NT2/D1 (cell line): ENCODE results near the gene ZFPL1.

Experiments used
- DNase-seq: peaks from one replicate; pipeline ENCODE4 v3.0.0-alpha.2; 2011; ENCODE audit warnings: low read depth, low spot score
- H3K27me3 ChIP-seq: 2 replicates; pipeline ENCODE4 v1.6.0; 2011; ENCODE audit warnings: mild to moderate bottlenecking; ENCODE audit not compliant: insufficient read length, insufficient read depth
- H3K36me3 ChIP-seq: 2 replicates; pipeline ENCODE4 v1.6.1; 2011; ENCODE audit warnings: mild to moderate bottlenecking, low read length, mixed read lengths; ENCODE audit not compliant: insufficient read depth, insufficient read length
- H3K4me1 ChIP-seq: 2 replicates; pipeline ENCODE4 v1.5.1; 2011; ENCODE audit not compliant: insufficient read depth, insufficient read length
- H3K4me3 ChIP-seq: 2 replicates; pipeline ENCODE4 v1.5.1; 2011; ENCODE audit warnings: low read depth; ENCODE audit not compliant: insufficient read length
- H3K9ac ChIP-seq: 2 replicates; pipeline ENCODE4 v1.6.0; 2011; ENCODE audit warnings: low read depth; ENCODE audit not compliant: insufficient read length
- H3K9me3 ChIP-seq: 2 replicates; pipeline ENCODE4 v1.5.1; 2011; ENCODE audit warnings: mild to moderate bottlenecking, low read length; ENCODE audit not compliant: insufficient read depth
- SUZ12 ChIP-seq: IDR thresholded peaks from 2 replicates; pipeline ENCODE4 v1.6.1; 2011; ENCODE audit not compliant: insufficient read length, insufficient read depth; ENCODE audit errors: extremely low read depth
- YY1 ChIP-seq: IDR thresholded peaks from 2 replicates; pipeline ENCODE4 v1.6.1; 2011; ENCODE audit not compliant: insufficient read length, insufficient read depth
- ZNF274 ChIP-seq: IDR thresholded peaks from 2 replicates; pipeline ENCODE4 v1.6.1; 2011; ENCODE audit warnings: mild to moderate bottlenecking, low read depth, low read length

ZFPL1 gene

DNA sequence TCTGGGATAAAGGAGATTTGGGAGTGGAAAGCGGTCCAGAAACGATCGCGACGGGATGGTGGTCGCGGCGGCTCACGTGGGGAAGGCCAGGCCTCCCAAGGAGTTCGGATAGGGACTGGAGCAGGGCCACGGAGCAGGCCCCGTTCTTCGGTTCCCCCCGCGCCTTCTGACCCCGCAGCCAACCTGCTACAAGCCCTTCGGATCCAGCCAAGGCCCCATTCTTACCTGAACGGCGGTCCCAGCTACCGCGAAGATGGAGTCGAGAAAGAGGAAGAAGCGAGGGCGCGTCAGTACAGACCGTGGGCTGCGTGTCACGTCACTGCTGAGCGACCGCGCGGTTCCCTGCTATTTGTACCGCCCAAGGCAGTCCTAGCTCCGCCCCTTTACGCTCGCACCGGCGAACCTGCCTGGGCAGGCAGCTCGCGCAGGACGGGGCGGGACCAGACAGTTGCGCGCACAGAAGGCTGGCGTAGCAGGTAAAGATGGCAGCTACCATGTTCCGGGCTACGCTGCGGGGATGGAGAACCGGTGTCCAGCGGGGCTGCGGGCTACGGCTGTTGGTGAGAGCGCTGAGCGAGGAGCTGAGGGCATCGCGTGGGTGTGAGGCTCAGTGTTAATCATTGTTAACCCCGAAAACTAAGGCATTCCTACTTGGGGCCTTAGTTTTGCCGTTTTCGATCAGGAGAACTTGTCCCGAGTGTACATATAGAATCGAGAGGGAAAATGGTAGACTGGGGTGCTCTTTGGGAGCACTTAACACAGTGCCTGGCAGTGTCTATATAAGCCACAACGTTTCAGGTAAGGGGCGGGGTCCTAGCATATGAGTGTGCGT lies 38.1 kb downstream of the ZFPL1 start, which contains the start of the genes FAU and MRPL49:
Gene FAU (minus strand): TSS at position 270 of the 832 bp plus-strand sequence. CDS start 321 bp downstream, outside the sequence.
Gene MRPL49 (plus strand): TSS at position 457 of the 832 bp plus-strand sequence. CDS start 26 bp downstream, at position 483.
- DNase-seq: peak; percentile 100
- Histone ChIP-seq H3K9ac (peak within 1 kb of the TSS; percentile 98), H3K27me3 (no peaks in the 10 kb centered on the region), H3K4me3 (peak within 1 kb of the TSS; percentile 97), H3K9me3 (no peaks in the 10 kb centered on the region), H3K36me3 (peaks cover 74% of the 10 kb centered on the region), H3K4me1 (peaks cover 11% of the 10 kb centered on the region)
- TF ChIP-seq SUZ12 (no peak), YY1 (peak; percentile 84), ZNF274 (no peak)

DNA sequence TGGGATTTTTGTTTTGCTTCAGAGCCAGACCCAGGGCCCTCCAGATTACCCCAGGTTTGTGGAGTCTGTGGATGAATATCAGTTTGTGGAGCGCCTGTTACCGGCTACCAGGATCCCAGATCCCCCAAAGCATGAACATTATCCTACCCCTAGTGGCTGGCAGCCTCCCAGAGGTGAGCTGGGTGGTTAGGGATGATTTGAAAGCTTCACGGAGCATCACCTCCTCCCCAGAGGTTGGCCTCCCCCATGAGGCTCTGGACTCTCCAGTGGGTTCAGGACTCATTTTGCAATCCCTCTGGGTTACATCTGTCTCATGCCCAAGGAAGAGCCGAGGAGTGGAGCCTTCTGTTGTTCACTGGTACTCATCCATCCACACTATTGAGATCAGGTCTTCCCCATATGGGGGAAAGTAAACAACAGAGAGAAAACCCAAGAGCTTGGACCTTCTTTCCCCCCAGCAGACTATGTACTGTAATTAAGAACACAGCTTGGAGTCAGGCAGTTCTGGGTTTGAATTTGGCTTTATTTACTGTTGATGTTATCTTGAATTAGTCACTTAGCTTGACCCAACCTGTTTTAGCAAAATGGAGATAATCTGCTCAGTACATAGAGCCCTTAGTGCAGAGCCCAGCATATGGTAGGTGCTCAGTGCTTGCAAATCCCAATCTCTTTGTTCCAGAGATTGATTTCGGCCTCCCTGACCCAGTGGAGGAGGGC lies 40.6 kb downstream of the ZFPL1 start:
- peaks cover 84% of the 10 kb centered on the region for H3K36me3 ChIP-seq
- peaks cover 12% of the 10 kb centered on the region for H3K4me1 ChIP-seq
- H3K27me3 ChIP-seq: no peaks in the 10 kb centered on the region
- no peak overlapping the region for H3K9ac ChIP-seq
- DNase-seq: no peak
- no peak overlapping the region for H3K4me3 ChIP-seq
- no peaks in the 10 kb centered on the region for H3K9me3 ChIP-seq
- TF ChIP-seq ZNF274 (no peak), YY1 (no peak), SUZ12 (no peak)

DNA sequence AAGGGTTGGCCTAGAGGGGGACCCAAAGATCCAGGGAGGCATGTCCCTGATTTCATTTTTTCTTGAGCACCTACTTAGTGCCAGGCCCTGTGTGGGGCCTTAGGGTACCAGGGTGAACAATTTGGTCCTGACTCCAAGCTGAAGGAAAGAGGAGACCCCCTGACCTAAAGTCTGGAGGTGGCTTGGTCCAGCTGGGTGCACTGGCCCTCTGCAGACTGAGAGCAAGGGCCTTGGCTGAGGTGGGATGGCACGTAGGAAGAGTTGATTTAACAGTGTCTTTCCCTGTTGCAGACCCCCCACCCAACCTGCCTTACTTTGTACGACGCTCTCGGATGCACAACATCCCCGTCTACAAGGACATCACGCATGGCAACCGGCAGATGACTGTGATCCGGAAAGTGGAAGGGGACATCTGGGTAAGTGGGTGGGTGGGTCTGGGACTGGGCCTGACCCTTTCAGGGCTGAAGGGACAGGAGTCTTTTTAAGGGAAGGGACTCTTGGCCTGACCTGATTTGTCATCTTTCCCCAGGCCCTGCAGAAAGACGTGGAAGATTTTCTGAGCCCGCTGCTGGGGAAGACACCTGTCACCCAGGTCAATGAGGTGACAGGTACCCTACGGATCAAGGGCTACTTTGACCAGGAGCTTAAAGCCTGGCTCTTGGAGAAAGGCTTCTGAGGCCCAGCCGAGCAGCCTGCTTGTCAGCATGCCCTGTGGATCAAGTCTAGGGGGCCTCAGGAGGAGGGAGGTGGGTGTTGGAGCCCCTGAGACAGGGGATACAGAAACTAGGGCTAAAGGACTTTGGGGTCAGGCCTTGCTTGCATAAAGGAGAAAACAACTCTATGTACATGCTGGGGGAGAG lies 41.4 kb downstream of the ZFPL1 start:
- Histone ChIP-seq H3K36me3 (peaks cover 84% of the 10 kb centered on the region), H3K9me3 (no peaks in the 10 kb centered on the region), H3K27me3 (no peaks in the 10 kb centered on the region), H3K9ac (no peak overlapping the region), H3K4me3 (no peak overlapping the region), H3K4me1 (peaks cover 12% of the 10 kb centered on the region)
- no peak for DNase-seq
- TF ChIP-seq ZNF274: no peak
- TF ChIP-seq YY1: no peak
- no peak for TF ChIP-seq SUZ12

DNA sequence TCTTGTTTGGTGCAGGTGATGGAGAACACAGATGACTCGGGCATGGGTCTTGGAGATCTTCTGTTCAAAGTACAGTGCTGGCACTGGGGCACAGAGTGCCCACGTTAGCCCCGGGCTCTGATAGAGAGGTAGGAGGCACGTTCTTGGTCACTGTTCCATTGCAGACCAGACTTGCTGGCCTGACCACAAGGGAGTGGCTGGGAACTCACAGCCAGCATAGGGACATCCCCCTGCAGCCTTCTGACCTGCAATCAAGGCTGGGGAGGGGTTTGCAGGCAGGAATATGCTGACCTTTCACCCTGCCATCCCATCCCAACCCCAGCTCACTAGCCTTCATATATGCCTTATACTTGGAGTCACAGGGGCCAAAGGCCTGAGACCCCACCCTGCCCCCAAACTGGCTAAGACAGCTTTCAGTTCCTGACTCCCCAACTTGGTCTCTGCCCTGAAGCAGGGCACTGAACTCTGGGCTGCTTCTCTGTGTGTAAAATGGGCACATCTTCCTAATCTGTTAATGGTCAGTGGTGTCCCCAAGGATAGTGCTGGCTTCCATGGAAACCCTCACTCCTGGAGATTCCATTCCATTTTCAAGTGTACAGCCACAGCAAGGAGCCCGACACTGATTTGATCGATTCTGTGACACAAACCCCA lies 42.7 kb downstream of the ZFPL1 start:
- H3K36me3 ChIP-seq: peaks cover 83% of the 10 kb centered on the region

DNA sequence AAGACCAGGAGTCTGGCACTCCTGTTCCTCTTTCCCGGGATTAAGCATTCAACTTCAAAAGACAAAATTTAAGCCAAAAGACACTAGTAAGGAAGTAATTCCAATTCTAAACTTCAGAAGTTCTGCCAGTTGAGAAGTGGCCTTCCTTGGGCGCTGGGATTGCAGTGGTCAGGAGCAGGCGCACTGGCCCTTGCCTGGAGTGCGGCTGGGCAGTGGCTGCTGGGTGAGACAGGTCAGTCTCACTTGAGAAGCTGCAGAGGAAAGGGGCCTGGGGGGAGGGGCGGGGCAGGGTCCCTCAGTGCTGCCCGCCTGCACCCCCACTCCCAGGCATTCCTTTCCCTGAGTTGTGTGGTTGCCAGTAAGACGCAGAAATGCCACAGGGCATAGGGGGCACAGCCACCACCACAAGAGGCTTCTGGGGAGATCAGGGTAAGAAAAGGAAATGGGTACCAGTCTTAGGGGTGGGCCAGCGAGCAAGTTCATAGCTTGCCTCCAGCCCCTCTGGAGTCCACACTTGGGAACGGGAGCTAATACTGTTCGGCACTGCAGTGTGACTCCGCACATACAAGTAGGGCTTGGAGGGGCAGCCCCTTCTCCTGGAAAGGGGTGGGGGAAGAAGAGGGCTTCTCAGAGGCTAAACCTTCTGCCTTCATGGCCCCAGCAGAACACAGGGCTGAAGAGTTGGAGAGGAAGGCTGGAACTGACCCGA lies 43.6 kb downstream of the ZFPL1 start:
- no peak for DNase-seq
- Histone ChIP-seq H3K4me1 (peaks cover 11% of the 10 kb centered on the region), H3K9ac (no peak overlapping the region), H3K36me3 (peaks cover 91% of the 10 kb centered on the region), H3K4me3 (no peak overlapping the region), H3K27me3 (no peaks in the 10 kb centered on the region), H3K9me3 (no peaks in the 10 kb centered on the region)
- TF ChIP-seq YY1 (no peak), SUZ12 (no peak), ZNF274 (no peak)

More for the DNA sequence above, 42.7 kb downstream of the ZFPL1 start:
- H3K9ac ChIP-seq: peak overlapping the region; percentile 14
- H3K4me1 ChIP-seq: peaks cover 9% of the 10 kb centered on the region
- H3K27me3 ChIP-seq: no peaks in the 10 kb centered on the region
- TF ChIP-seq YY1: no peak
- TF ChIP-seq ZNF274: no peak
- no peak for TF ChIP-seq SUZ12
- no peaks in the 10 kb centered on the region for H3K9me3 ChIP-seq
- no peak overlapping the region for H3K4me3 ChIP-seq
- DNase-seq: no peak
